ENCODE results near the gene RASIP1.

DNA sequence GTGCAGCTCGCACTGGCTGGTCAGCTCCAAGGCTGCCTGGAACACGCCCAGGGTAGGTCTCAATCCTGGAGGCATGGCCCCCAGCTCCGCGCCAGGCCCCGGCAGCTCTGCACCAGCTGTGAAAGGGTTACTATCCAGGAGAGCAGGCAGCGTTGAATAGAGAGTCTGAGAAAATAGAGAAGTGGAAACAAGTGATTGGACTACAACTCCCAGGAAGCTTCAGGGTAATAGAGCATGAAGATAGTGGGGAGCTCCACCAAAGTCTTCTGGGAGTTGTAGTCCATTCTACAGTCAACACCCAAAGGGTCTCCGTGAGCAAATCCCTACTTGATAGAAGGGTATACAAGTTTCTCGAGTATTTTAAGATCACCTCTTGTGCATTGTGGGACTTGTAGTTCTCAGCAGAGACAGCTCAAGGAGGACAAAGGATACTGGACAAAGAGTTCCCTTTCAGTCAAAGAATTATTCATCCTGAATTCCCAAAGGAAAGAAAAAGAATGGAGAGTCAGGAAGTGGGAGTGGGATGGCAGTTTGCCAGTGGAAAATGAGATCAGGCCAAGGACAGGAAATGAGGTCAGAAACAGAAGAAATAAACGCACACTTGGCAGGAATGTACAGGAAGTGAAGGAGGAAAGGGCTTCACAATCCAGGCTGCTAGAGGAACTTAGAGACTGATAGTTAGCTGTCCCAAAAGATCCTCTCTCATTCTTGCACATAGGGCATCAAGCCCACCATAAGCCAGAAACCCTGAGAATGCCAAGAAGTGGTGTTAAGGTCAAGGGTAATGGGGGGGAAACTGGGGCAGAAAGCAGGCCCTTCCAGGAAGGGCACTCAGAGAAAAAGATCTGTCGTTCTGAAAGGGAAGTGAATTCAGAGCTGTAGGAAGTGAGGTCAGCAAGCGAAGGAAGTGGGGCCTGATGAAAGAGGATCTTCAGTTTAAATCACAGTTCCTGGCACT is 15.3 kb downstream of the RASIP1 start:
- TF ChIP-seq, protein P1, sequence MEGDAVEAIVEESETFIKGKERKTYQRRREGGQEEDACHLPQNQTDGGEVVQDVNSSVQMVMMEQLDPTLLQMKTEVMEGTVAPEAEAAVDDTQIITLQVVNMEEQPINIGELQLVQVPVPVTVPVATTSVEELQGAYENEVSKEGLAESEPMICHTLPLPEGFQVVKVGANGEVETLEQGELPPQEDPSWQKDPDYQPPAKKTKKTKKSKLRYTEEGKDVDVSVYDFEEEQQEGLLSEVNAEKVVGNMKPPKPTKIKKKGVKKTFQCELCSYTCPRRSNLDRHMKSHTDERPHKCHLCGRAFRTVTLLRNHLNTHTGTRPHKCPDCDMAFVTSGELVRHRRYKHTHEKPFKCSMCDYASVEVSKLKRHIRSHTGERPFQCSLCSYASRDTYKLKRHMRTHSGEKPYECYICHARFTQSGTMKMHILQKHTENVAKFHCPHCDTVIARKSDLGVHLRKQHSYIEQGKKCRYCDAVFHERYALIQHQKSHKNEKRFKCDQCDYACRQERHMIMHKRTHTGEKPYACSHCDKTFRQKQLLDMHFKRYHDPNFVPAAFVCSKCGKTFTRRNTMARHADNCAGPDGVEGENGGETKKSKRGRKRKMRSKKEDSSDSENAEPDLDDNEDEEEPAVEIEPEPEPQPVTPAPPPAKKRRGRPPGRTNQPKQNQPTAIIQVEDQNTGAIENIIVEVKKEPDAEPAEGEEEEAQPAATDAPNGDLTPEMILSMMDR (conservative IDR thresholded peaks at IDR 0.05 in 1 of 2, IDR thresholded peaks at IDR 0.05 in 1 of 2; ENCODE audit: extremely low read depth in 1 of 2, insufficient read depth in 1 of 2, low read depth in 1 of 2, low read length in 2 of 2) = no peak
- TF ChIP-seq EZH2 (IDR thresholded peaks at IDR 0.05; ENCODE audit: borderline replicate concordance, low read length) = no peak
